ENCODE data around the gene SIM2. TPM values are rescaled to one million over a fixed set of nuclear protein-coding genes. Genes with fewer than 3 reads are reported as not detected.

SIM2 gene
- total RNA-seq, 1 experiment from 2014 or later, result 23.9 TPM

DNA sequence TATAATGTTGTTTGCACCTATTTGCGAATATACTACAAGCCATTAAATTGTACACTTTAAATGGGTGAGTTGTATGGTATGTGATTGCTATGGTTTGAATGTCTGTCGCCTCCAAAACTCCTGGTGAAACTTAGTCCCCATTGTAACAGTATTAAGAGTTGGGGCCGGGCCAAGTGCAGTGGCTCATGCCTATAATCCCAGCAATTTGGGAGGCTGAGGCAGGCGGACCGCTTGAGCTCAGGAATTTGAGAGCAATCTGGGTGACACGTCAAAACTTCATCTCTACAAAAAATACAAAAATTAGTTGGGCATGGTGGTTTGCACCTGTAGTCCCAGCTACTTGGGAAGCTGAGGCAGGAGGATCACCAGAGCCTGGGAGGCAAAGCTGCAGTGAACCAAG lies 12.0 kb upstream of the SIM2 start (continued):
- no peak for TF ChIP-seq ZBTB33 (IDR thresholded peaks at IDR 0.05; ENCODE audit: extremely low read depth, insufficient replicate concordance, low read length)
- TF ChIP-seq MAX (IDR thresholded peaks at IDR 0.05), result no peak

- intact Hi-C loops (cut with micrococcal nuclease), result no loop called here
- no peak overlapping the region for H3K27ac ChIP-seq (ENCODE audit: low read depth, low read length)
- TF ChIP-seq RAD21 (IDR thresholded peaks at IDR 0.05; ENCODE audit: low read depth) (no peak), EZH2 (IDR thresholded peaks at IDR 0.05) (no peak), CBX3 (IDR thresholded peaks at IDR 0.05; ENCODE audit: low read depth) (no peak), SP1 (IDR thresholded peaks at IDR 0.05; ENCODE audit: low read depth) (no peak), ZNF274 (IDR thresholded peaks at IDR 0.05; ENCODE audit: low read depth, low read length) (no peak), ZFX (IDR thresholded peaks at IDR 0.05) (no peak)
- TF ChIP-seq, protein P1, sequence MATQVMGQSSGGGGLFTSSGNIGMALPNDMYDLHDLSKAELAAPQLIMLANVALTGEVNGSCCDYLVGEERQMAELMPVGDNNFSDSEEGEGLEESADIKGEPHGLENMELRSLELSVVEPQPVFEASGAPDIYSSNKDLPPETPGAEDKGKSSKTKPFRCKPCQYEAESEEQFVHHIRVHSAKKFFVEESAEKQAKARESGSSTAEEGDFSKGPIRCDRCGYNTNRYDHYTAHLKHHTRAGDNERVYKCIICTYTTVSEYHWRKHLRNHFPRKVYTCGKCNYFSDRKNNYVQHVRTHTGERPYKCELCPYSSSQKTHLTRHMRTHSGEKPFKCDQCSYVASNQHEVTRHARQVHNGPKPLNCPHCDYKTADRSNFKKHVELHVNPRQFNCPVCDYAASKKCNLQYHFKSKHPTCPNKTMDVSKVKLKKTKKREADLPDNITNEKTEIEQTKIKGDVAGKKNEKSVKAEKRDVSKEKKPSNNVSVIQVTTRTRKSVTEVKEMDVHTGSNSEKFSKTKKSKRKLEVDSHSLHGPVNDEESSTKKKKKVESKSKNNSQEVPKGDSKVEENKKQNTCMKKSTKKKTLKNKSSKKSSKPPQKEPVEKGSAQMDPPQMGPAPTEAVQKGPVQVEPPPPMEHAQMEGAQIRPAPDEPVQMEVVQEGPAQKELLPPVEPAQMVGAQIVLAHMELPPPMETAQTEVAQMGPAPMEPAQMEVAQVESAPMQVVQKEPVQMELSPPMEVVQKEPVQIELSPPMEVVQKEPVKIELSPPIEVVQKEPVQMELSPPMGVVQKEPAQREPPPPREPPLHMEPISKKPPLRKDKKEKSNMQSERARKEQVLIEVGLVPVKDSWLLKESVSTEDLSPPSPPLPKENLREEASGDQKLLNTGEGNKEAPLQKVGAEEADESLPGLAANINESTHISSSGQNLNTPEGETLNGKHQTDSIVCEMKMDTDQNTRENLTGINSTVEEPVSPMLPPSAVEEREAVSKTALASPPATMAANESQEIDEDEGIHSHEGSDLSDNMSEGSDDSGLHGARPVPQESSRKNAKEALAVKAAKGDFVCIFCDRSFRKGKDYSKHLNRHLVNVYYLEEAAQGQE (IDR thresholded peaks at IDR 0.05; ENCODE audit: low read depth), result no peak
- no peaks in the 10 kb centered on the region for H3K27me3 ChIP-seq (ENCODE audit: insufficient read depth, low read length)
- H3K9me3 ChIP-seq (ENCODE audit: control insufficient read depth in 1 of 2, insufficient read depth in 1 of 2, low read depth in 1 of 2, low read length in 2 of 2), result no peaks in the 10 kb centered on the region
- H3K9me2 ChIP-seq (ENCODE audit: insufficient read depth), result no peaks in the 10 kb centered on the region
- DNase-seq (ENCODE audit: low read depth, low spot score) (no peak), ATAC-seq (no peak)
- no peaks in the 10 kb centered on the region for H3K36me3 ChIP-seq (ENCODE audit: control insufficient read depth in 1 of 2, insufficient read depth in 2 of 2, low read length in 2 of 2)
- H3K4me1 ChIP-seq (ENCODE audit: control insufficient read depth in 1 of 2, insufficient read depth in 2 of 2, low read length in 2 of 2), result no peaks in the 10 kb centered on the region
- ChIA-PET RAD21 (ENCODE audit: low non-redundant PET in 1 of 2, low total read pairs in 2 of 2, uncharacterized antibody in 2 of 2, unreplicated experiment in 2 of 2) (no interaction called here), CTCF (no interaction called here), POLR2A (no interaction called here)
- H4K20me1 ChIP-seq (ENCODE audit: insufficient read depth), result no peaks in the 10 kb centered on the region
- H2AFZ ChIP-seq (ENCODE audit: low read depth, low read length, poor library complexity, severe bottlenecking), result no peak overlapping the region
- H3K79me2 ChIP-seq (ENCODE audit: insufficient read depth, low read length), result no peaks in the 10 kb centered on the region
- H3K4me2 ChIP-seq (ENCODE audit: low read length), result no peak overlapping the region
- BruUV-seq (replicated peaks), result no TSS peak
- H3K9ac ChIP-seq (ENCODE audit: low read length), result no peak overlapping the region
- no peak overlapping the region for H3K4me3 ChIP-seq (replicated peaks in 1 of 2; ENCODE audit: low read depth in 1 of 2, low read length in 2 of 2)
These were observed 10.6 kb upstream of the SIM2 start for GRCh38 chr21:36688324-36688723.
